T47D (cell line): ENCODE results near the gene OTX2.

ENCODE experiments used
- DNase-seq, 2 experiments: peaks; one replicate each; pipeline versions ENCODE4 v3.0.0 to v3.0.0-alpha.2; 2011 to 2012; ENCODE audit warnings: low read depth in 1 of 2, low spot score in 1 of 2
- JUND ChIP-seq: IDR thresholded peaks from 2 replicates; pipeline ENCODE4 v1.6.1; 2012; ENCODE audit warnings: low read depth
- in situ Hi-C: cut with HindIII; loops from 2 replicates; pipeline ENCODE4 v1.10.0; 2016; ENCODE audit warnings: low sequenced_read_pairs, low pct_unique_long_range_greater_than_20kb

The OTX2 gene

DNA sequence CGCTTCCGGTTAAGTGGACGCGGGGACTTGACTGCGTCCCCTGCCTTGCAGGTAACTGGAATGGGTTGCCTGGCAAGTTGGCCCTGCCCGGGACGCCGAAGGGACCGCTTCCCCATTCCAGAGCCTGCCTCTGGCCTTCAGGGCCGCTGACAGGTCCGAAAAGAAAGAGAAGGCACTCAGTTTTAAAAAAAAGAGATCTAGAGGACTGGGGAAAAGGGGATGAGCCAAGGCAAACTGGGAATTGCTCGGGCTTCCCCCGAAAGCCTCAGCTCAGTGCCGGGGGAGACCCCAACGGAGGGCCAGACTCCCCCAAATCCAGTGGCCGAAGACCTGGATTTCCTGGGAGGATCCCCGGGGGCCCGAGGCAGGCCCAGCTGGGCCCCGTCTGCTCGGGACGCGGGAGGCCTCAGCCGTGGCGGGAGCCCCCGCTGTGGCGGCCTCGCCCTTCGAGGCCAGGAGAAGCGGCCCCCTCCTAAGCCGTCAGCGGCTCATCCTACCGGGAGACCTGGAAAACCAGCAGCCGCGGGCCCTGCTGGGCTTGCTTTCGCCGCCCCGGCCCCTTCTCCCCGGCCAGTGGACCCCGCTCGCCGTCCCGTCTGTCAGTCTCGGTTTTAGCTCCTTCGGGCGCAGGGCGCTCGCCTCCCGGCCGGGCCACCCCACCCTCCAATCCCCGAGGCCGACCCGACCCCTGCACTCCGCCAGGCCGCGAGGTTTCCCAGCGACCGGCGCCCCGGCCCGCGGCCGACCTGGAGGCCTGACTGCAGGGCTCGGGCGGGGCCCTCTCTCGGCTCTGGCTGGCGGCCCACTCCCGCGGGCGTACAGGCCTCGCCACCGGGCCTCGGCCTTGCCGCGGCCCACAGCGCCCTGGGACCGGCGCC lies 12.5 kb downstream of the OTX2 start:
- TF ChIP-seq JUND = no peak
- no peak for DNase-seq
- in situ Hi-C loops = no loop called here

DNA sequence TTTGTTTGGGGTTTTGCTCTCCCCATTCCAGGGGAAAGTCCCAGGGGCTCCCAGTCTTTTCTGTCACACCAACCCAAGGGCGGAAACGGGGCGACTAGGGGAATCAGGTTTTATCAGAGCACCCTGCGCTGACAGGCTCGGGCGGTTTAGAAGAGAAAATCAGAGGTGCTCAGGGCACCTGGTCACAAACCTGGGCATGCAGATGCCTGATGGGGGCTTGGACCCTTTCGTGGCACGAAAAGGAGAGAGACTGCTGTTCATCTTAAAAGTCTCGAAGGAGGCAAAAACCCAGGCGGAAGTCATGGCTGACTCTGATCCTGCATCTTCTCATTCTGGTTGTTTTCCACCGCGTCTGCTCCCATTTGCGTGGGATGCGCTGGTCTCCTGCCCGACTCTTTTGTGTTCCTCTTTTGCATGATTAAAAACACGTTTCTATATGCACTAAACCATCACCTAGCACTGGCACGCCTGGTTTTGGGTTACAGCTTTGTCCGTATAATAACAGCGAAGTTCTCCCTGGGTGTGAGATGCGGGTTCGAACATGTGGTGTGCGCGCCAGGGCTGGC lies 13.2 kb downstream of the OTX2 start:
- no peak for TF ChIP-seq JUND
- in situ Hi-C loops = no loop called here
- no peak for DNase-seq

DNA sequence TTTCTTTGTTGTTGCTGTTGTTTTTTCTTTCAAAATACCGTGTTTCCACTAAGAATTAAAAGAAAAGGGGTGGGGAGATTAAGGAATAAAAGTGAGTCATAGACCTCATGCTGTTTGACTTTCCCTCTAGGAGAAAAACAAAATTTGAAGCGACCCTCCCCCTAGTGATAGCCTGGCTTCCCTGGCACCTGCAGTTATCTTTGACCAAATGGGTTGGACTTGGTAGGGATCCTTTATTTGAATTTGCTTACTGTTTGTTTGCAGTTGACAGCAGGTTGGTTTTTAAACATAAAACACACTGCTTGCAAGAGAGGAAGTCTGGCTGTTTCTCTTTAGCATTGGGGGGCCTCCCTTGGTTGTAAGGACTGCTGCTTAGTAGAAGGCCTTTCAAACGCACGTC lies 14.0 kb downstream of the OTX2 start:
- no peak for DNase-seq
- in situ Hi-C loops = no loop called here

DNA sequence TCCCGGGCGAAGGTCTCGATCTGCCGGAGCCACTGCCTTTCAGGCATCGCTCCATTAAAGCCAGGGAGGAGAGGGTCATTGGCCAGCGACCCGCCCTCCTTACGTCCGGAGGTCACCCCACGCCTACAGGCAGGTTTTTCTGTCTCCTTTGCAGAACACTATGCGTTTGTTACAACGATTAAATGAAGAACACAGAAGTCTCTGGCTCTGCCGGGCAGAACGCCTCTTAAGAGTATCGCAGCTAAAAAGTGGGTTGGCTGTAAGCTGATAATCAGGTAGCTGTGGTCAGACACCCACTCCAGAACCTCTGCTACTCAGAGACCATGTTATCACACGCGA lies 15.0 kb downstream of the OTX2 start:
- DNase-seq = no peak
- no peak for TF ChIP-seq JUND
- in situ Hi-C loops = no loop called here

More for the DNA sequence above, 14.0 kb downstream of the OTX2 start:
- TF ChIP-seq JUND = no peak

DNA sequence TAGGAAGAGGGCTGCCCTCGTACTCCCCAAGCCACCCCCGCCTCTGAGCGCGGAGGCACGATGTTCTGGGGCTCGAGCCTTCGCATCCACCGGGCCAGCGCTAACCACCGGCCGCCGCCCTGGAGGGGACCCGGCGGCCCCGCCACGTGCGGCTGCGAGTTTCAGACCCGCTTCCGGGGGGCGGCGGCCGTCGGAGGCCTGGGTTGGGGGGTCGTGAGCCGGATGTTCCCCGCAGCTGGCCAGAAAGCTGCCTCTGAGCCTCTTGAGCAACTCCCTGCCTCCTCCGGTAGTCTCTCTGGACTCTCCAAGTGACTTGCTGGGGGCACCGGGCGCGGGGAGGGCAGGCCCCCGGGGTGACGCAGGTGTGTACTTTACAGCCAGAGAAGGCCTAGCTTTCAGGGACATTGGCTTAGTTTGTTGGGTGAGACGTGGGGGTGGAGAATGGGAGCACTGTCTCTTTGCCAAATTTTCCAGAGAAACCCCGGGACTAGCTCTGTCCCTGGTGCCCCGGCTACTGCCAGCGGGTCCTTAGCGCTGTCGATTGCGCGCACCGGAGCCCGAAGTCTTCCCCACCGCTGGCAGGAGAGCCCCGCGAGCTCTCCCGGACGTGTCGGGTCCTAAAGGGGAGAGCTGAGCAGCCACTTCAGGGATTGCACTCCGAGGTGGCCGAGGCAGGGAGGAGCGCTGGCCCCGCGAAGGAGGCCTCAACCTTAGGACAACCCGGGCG lies 15.6 kb downstream of the OTX2 start:
- TF ChIP-seq JUND = no peak
- in situ Hi-C loops = no loop called here
- no peak for DNase-seq

GRCh38 chr14:56794088-56794556 lies 16.2 kb downstream of the OTX2 start:
- no peak for DNase-seq
- no peak for TF ChIP-seq JUND
- in situ Hi-C loops = no loop called here

- in situ Hi-C loops = no loop called here
- no peak for TF ChIP-seq JUND
- DNase-seq = no peak
Observed at GRCh38 chr14:56789955-56790354, 20.3 kb downstream of the OTX2 start.

DNA sequence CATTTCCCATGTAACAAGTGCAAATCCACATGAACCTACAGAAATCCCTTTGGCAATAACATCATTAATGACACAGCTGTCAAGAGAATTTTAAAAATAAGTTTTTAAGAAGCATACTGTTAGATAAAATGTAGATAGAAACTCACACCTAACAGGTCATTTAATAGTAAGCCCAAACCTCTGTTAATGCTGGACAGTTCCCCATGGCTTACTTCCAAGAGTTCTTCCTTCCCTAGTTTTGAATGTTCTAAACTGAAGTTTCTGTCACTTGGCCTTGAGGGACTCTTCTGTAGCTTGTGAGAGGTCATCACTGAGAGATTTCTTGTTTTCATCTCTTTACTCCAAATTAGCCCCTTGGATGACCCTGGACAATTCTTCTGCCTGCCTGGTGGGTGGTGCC lies 22.7 kb downstream of the OTX2 start:
- DNase-seq = peak in 1 of 2 experiments; percentile 56
- in situ Hi-C loops = no loop called here
- TF ChIP-seq JUND = no peak

GRCh38 chr14:56782711-56783110 lies 27.6 kb downstream of the OTX2 start:
- in situ Hi-C loops = no loop called here
- DNase-seq = no peak
- TF ChIP-seq JUND = no peak

DNA sequence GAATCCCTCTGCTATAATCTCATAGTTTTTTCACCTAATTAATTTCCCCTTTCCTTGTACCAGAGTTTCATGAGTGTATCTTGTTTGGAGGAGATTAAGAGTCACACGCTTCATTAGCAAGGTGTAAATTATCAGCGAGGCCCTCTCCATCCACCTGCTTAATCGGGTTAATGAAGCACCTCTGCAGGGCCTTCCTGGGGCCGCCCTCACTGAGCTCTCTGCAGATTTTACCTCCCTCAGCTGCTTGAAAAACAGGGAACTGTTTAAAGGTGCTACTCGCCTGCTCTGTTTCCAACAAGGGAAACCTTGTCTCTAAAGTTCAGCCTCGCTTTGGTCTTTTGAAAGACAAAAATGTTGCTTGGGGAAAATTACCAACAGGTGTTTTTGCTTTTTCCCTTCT lies 35.8 kb downstream of the OTX2 start:
- in situ Hi-C loops = no loop called here
- no peak for DNase-seq

GRCh38 chr14:56770512-56770911 lies 39.8 kb downstream of the OTX2 start:
- in situ Hi-C loops = no loop called here
- no peak for DNase-seq

More for the DNA sequence above, 35.8 kb downstream of the OTX2 start:
- TF ChIP-seq JUND = no peak

DNA sequence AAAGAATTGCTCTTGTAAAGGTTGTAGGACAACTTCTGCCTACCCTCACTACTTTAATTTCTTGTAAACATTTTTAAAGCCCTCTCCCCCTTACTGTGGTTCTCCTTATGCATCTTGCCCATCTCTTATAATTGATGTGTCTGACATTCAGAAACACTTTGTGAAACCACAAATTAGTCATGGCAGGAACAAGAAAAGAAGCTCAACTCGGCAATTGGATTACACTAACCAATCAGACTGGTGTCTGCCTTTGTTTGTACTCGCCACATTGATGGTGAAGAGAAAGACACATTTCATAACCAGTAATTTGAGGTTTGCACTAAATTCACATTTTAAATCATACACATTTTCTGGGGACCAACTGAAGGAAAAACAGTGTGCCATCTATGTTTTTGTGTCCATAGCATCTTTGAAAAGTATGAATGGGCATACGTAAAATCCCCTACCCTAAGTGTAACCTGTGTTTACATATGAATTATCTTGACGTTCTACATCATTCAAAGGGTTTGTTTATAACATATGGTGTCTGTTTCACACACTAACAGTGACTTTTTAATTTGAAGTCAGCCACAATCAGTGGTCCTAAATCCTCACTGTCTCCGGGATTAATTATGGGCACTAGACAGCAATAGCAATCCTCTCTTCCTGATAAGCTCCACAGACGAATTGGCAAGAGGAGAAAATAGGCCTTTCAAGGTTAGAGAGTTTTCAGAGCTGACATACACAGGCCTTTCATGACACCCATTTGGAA lies 49.9 kb downstream of the OTX2 start:
- in situ Hi-C loops = no loop called here
- TF ChIP-seq JUND = no peak
- DNase-seq = no peak

More at GRCh38 chr14:56770512-56770911, 39.8 kb downstream of the OTX2 start:
- TF ChIP-seq JUND = no peak
